Measurements from ENCODE around the gene PIAS1. TPM values are rescaled to one million over a fixed set of nuclear protein-coding genes. Genes with fewer than 3 reads are reported as not detected.

Gene PIAS1
- total RNA-seq, 1 donor = 39.0 TPM

GRCh38 chr15:68062214-68062613 is 8.1 kb downstream of the PIAS1 start:
- TF ChIP-seq CTCF (IDR thresholded peaks at IDR 0.05; ENCODE audit: insufficient read depth, low read length) = no peak
- DNase-seq (ENCODE audit: low read depth) = no peak
- H3K4me3 ChIP-seq (ENCODE audit: low read depth, low read length) = no peak overlapping the region

- no peak for DNase-seq (ENCODE audit: low read depth)
- TF ChIP-seq CTCF (IDR thresholded peaks at IDR 0.05; ENCODE audit: insufficient read depth, low read length) = no peak
- H3K4me3 ChIP-seq (ENCODE audit: low read depth, low read length) = no peak overlapping the region
Measured at GRCh38 chr15:68062946-68063465, 8.9 kb downstream of the PIAS1 start.

- DNase-seq (ENCODE audit: low read depth) = no peak
- no peak overlapping the region for H3K4me3 ChIP-seq (ENCODE audit: low read depth, low read length)
- no peak for TF ChIP-seq CTCF (IDR thresholded peaks at IDR 0.05; ENCODE audit: insufficient read depth, low read length)
Measured at GRCh38 chr15:68063606-68064005, 9.5 kb downstream of the PIAS1 start.

- DNase-seq (ENCODE audit: low read depth) = no peak
- no peak for TF ChIP-seq CTCF (IDR thresholded peaks at IDR 0.05; ENCODE audit: insufficient read depth, low read length)
- H3K4me3 ChIP-seq (ENCODE audit: low read depth, low read length) = no peak overlapping the region
Measured at GRCh38 chr15:68073576-68074288, 19.6 kb downstream of the PIAS1 start.

- H3K4me3 ChIP-seq (ENCODE audit: low read depth, low read length) = no peak overlapping the region
- no peak for TF ChIP-seq CTCF (IDR thresholded peaks at IDR 0.05; ENCODE audit: insufficient read depth, low read length)
Measured at GRCh38 chr15:68075764-68076385, 21.8 kb downstream of the PIAS1 start.

GRCh38 chr15:68078365-68078764 is 24.2 kb downstream of the PIAS1 start:
- no peak for TF ChIP-seq CTCF (IDR thresholded peaks at IDR 0.05; ENCODE audit: insufficient read depth, low read length)
- DNase-seq (ENCODE audit: low read depth) = no peak
- H3K4me3 ChIP-seq (ENCODE audit: low read depth, low read length) = no peak overlapping the region

More at GRCh38 chr15:68075764-68076385, 21.8 kb downstream of the PIAS1 start:
- DNase-seq (ENCODE audit: low read depth) = no peak

Data from fibroblast of the aortic adventitia (primary cell).